Activated CD4-positive, alpha-beta T cell treated with anti-CD3 and anti-CD28 coated beads, Interleukin-2, amount 50 U/mL, for 24 hours (primary cell): ENCODE data around the gene CUEDC2.

Experiments
- DNase-seq, 2 donors: peaks; one replicate each; pipeline ENCODE4 v3.0.0-alpha.2; 2020; ENCODE audit warnings: low read depth in 1 of 2, low spot score in 1 of 2

CUEDC2 gene

GRCh38 chr10:102425444-102425843, 6.9 kb downstream of the CUEDC2 start:
- DNase-seq, result no peak

GRCh38 chr10:102424916-102425315, 7.5 kb downstream of the CUEDC2 start:
- no peak for DNase-seq

GRCh38 chr10:102424145-102424544, 8.2 kb downstream of the CUEDC2 start:
- DNase-seq, result no peak

GRCh38 chr10:102423372-102423968, 8.9 kb downstream of the CUEDC2 start:
- no peak for DNase-seq

GRCh38 chr10:102422545-102423129, 9.7 kb downstream of the CUEDC2 start:
- DNase-seq, result no peak

GRCh38 chr10:102421757-102422512, 10.4 kb downstream of the CUEDC2 start:
- DNase-seq, result no peak

- no peak for DNase-seq
Observed at GRCh38 chr10:102421507-102421756, 10.9 kb downstream of the CUEDC2 start.

- DNase-seq, result peak; percentile 91 to 95
Observed at GRCh38 chr10:102420714-102421506, 11.5 kb downstream of the CUEDC2 start, which contains the start of gene FBXL15. FBXL15 (plus strand) TSS chr10:102420836; CDS start chr10:102421130, 294 bp downstream.

- DNase-seq, result no peak
Observed at GRCh38 chr10:102420181-102420713, 12.1 kb downstream of the CUEDC2 start.

GRCh38 chr10:102419269-102420180, 12.8 kb downstream of the CUEDC2 start:
- peak in 1 of 2 donors; percentile 55 for DNase-seq

GRCh38 chr10:102418622-102419268, 13.6 kb downstream of the CUEDC2 start, which contains the start of gene PSD:
PSD (minus strand) TSS chr10:102418785; CDS start chr10:102417038, 1,747 bp downstream.
- no peak for DNase-seq

GRCh38 chr10:102416695-102417094, 15.7 kb downstream of the CUEDC2 start:
- no peak for DNase-seq

GRCh38 chr10:102416283-102416682, 16.1 kb downstream of the CUEDC2 start:
- DNase-seq, result no peak

GRCh38 chr10:102414749-102415148, 17.6 kb downstream of the CUEDC2 start:
- DNase-seq, result no peak

GRCh38 chr10:102413806-102414561, 18.4 kb downstream of the CUEDC2 start:
- DNase-seq, result no peak

GRCh38 chr10:102413053-102413705, 19.2 kb downstream of the CUEDC2 start:
- DNase-seq, result no peak

- no peak for DNase-seq
Observed at GRCh38 chr10:102412293-102412692, 20.1 kb downstream of the CUEDC2 start.
